Measurements from ENCODE around the gene ELF2. TPM values are rescaled to one million over a fixed set of nuclear protein-coding genes. Genes with fewer than 3 reads are reported as not detected.

ELF2 gene
- total and polyA plus RNA-seq, 2 of the 8 experiments (the other 6 are each of a cell fraction or from before 2014, with no cell fraction given), result 21.1 to 44.3 TPM

DNA sequence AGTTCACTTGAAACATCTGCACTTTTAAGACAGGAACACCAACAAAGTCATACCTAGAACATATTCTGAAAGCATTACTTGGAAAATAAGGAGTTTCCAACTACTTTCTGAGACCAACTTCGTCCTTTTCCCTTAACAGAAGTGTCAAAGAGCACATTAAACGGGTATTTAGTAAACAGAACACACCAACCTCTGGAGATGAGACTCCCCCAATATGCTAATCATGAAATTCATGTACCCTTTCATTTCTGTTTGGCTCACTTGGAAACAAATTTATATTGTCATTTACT lies 92.3 kb downstream of the ELF2 start (continued):
- TF ChIP-seq, protein P1, sequence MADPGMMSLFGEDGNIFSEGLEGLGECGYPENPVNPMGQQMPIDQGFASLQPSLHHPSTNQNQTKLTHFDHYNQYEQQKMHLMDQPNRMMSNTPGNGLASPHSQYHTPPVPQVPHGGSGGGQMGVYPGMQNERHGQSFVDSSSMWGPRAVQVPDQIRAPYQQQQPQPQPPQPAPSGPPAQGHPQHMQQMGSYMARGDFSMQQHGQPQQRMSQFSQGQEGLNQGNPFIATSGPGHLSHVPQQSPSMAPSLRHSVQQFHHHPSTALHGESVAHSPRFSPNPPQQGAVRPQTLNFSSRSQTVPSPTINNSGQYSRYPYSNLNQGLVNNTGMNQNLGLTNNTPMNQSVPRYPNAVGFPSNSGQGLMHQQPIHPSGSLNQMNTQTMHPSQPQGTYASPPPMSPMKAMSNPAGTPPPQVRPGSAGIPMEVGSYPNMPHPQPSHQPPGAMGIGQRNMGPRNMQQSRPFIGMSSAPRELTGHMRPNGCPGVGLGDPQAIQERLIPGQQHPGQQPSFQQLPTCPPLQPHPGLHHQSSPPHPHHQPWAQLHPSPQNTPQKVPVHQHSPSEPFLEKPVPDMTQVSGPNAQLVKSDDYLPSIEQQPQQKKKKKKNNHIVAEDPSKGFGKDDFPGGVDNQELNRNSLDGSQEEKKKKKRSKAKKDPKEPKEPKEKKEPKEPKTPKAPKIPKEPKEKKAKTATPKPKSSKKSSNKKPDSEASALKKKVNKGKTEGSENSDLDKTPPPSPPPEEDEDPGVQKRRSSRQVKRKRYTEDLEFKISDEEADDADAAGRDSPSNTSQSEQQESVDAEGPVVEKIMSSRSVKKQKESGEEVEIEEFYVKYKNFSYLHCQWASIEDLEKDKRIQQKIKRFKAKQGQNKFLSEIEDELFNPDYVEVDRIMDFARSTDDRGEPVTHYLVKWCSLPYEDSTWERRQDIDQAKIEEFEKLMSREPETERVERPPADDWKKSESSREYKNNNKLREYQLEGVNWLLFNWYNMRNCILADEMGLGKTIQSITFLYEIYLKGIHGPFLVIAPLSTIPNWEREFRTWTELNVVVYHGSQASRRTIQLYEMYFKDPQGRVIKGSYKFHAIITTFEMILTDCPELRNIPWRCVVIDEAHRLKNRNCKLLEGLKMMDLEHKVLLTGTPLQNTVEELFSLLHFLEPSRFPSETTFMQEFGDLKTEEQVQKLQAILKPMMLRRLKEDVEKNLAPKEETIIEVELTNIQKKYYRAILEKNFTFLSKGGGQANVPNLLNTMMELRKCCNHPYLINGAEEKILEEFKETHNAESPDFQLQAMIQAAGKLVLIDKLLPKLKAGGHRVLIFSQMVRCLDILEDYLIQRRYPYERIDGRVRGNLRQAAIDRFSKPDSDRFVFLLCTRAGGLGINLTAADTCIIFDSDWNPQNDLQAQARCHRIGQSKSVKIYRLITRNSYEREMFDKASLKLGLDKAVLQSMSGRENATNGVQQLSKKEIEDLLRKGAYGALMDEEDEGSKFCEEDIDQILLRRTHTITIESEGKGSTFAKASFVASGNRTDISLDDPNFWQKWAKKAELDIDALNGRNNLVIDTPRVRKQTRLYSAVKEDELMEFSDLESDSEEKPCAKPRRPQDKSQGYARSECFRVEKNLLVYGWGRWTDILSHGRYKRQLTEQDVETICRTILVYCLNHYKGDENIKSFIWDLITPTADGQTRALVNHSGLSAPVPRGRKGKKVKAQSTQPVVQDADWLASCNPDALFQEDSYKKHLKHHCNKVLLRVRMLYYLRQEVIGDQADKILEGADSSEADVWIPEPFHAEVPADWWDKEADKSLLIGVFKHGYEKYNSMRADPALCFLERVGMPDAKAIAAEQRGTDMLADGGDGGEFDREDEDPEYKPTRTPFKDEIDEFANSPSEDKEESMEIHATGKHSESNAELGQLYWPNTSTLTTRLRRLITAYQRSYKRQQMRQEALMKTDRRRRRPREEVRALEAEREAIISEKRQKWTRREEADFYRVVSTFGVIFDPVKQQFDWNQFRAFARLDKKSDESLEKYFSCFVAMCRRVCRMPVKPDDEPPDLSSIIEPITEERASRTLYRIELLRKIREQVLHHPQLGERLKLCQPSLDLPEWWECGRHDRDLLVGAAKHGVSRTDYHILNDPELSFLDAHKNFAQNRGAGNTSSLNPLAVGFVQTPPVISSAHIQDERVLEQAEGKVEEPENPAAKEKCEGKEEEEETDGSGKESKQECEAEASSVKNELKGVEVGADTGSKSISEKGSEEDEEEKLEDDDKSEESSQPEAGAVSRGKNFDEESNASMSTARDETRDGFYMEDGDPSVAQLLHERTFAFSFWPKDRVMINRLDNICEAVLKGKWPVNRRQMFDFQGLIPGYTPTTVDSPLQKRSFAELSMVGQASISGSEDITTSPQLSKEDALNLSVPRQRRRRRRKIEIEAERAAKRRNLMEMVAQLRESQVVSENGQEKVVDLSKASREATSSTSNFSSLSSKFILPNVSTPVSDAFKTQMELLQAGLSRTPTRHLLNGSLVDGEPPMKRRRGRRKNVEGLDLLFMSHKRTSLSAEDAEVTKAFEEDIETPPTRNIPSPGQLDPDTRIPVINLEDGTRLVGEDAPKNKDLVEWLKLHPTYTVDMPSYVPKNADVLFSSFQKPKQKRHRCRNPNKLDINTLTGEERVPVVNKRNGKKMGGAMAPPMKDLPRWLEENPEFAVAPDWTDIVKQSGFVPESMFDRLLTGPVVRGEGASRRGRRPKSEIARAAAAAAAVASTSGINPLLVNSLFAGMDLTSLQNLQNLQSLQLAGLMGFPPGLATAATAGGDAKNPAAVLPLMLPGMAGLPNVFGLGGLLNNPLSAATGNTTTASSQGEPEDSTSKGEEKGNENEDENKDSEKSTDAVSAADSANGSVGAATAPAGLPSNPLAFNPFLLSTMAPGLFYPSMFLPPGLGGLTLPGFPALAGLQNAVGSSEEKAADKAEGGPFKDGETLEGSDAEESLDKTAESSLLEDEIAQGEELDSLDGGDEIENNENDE (IDR thresholded peaks at IDR 0.05; ENCODE audit: insufficient replicate concordance, low read length), result no peak
- no peak for TF ChIP-seq SUZ12 (IDR thresholded peaks at IDR 0.05; ENCODE audit: low read length)
- TF ChIP-seq CBX5 (IDR thresholded peaks at IDR 0.05; ENCODE audit: low read depth, low read length), result no peak
- TF ChIP-seq, protein P2, sequence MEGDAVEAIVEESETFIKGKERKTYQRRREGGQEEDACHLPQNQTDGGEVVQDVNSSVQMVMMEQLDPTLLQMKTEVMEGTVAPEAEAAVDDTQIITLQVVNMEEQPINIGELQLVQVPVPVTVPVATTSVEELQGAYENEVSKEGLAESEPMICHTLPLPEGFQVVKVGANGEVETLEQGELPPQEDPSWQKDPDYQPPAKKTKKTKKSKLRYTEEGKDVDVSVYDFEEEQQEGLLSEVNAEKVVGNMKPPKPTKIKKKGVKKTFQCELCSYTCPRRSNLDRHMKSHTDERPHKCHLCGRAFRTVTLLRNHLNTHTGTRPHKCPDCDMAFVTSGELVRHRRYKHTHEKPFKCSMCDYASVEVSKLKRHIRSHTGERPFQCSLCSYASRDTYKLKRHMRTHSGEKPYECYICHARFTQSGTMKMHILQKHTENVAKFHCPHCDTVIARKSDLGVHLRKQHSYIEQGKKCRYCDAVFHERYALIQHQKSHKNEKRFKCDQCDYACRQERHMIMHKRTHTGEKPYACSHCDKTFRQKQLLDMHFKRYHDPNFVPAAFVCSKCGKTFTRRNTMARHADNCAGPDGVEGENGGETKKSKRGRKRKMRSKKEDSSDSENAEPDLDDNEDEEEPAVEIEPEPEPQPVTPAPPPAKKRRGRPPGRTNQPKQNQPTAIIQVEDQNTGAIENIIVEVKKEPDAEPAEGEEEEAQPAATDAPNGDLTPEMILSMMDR (IDR thresholded peaks at IDR 0.05; ENCODE audit: control extremely low read depth in 1 of 3, insufficient read depth in 1 of 3, low read depth in 1 of 3, low read length in 3 of 3), result no peak
- TF ChIP-seq BACH1 (IDR thresholded peaks at IDR 0.05; ENCODE audit: low read length), result no peak
- TF ChIP-seq NANOG (IDR thresholded peaks at IDR 0.05; ENCODE audit: insufficient read depth, low read depth, low read length, poor library complexity, severe bottlenecking), result no peak
- TF ChIP-seq EP300 (IDR thresholded peaks at IDR 0.05; ENCODE audit: borderline replicate concordance in 1 of 2, low read depth in 2 of 2, low read length in 2 of 2), result no peak
